CD4-positive, alpha-beta T cell (primary cell): ENCODE results near the gene ZNF679. TPM values are rescaled to one million over a fixed set of nuclear protein-coding genes. Genes with fewer than 3 reads are reported as not detected.
"Not testable (repeated sequence)": the region's sequence is repeated elsewhere in the genome, so short reads cannot be mapped to it uniquely, and the experiment has no call there.

ENCODE experiments used
- ATAC-seq: fragments of 200-7000 bp; cut with Tn5 transposase; one replicate; pipeline ENCODE4 v1.10.0; 2022; ENCODE audit warnings: mild to moderate bottlenecking; ENCODE audit not compliant: poor library complexity
- CTCF ChIA-PET: fragments of 350-600 bp; sonication (Branson Sonifier 250); formaldehyde crosslinking; loops from one replicate; lab custom pipeline; 2021; ENCODE audit warnings: antibody characterized with exemption, inconsistent platforms; lab: Charles Lee
- POLR2A ChIA-PET: fragments of 350-600 bp; sonication (Branson Sonifier 250); formaldehyde crosslinking; loops from one replicate; lab custom pipeline; 2021; ENCODE audit warnings: antibody characterized with exemption, inconsistent platforms; lab: Charles Lee
- DNase-seq, 14 experiments: peaks; one replicate each; pipeline ENCODE4 v3.0.0-alpha.2; 2013 to 2020; ENCODE audit warnings: mixed read lengths in 2 of 14
- H3K27ac ChIP-seq, 2 donors: one replicate each; pipeline versions ENCODE4 v1.5.1 to v1.7.0; 2013; ENCODE audit warnings: low read length in 2 of 2, low read depth in 1 of 2, mild to moderate bottlenecking in 1 of 2
- H3K27me3 ChIP-seq, 2 experiments: 1 replicate in 1 of 2; 2 replicates in 1 of 2; pipeline versions ENCODE4 v1.6.1 to v1.7.0; 2013; ENCODE audit warnings: low read length in 2 of 2, control low read depth in 1 of 2, mild to moderate bottlenecking in 1 of 2, moderate library complexity in 1 of 2; ENCODE audit not compliant: insufficient read depth in 2 of 2, control insufficient read depth in 1 of 2
- H3K36me3 ChIP-seq: one replicate; pipeline ENCODE4 v1.6.1; 2013; ENCODE audit warnings: low read length, control low read depth; ENCODE audit not compliant: insufficient read depth
- H3K4me1 ChIP-seq: one replicate; pipeline ENCODE4 v1.6.1; 2013; ENCODE audit warnings: low read length, control low read depth; ENCODE audit not compliant: insufficient read depth
- H3K4me3 ChIP-seq: one replicate; pipeline ENCODE4 v1.5.1; 2013; ENCODE audit warnings: mild to moderate bottlenecking, low read length, moderate library complexity
- H3K9me3 ChIP-seq, 2 experiments: 1 replicate in 1 of 2; 2 replicates in 1 of 2; pipeline versions ENCODE4 v1.6.1 to v1.7.0; 2013; ENCODE audit warnings: low read length in 2 of 2, mild to moderate bottlenecking in 2 of 2, control low read depth in 1 of 2, moderate library complexity in 1 of 2; ENCODE audit not compliant: control insufficient read depth in 1 of 2, insufficient read depth in 1 of 2
- H3K27ac Mint-ChIP-seq: one replicate; pipeline ENCODE4 v1.8.0; 2020; ENCODE audit warnings: mixed read lengths
- H3K27me3 Mint-ChIP-seq: one replicate; pipeline ENCODE4 v1.8.0; 2021; ENCODE audit warnings: mixed read lengths
- H3K36me3 Mint-ChIP-seq: one replicate; pipeline ENCODE4 v1.8.0; 2021; ENCODE audit warnings: low read depth, mixed read lengths
- H3K4me1 Mint-ChIP-seq: one replicate; pipeline ENCODE4 v1.8.0; 2021; ENCODE audit warnings: low read depth, mixed read lengths
- H3K4me3 Mint-ChIP-seq: one replicate; pipeline ENCODE4 v1.8.0; 2020; ENCODE audit warnings: mild to moderate bottlenecking, mixed read lengths
- H3K9me3 Mint-ChIP-seq: one replicate; pipeline ENCODE4 v1.8.0; 2020; ENCODE audit warnings: mixed read lengths
- intact Hi-C, 2 experiments: fragments of 100-400 bp; cut with DNase I in 1 of 2; cut with micrococcal nuclease in 1 of 2; formaldehyde crosslinking; loops; one replicate each; pipeline versions ENCODE4 v1.15.1 to v1.9.0; 2023 to 2025; cut with DNase I, micrococcal nuclease
- total RNA-seq, 174 experiments: library from RNA in 2 of 174; stranded (reverse) in 2 of 174; gene quantifications; one replicate each; pipeline ENCODE4 v1.2.3 and lab custom pipeline; 2021 to 2026
- TF ChIP-seq, protein P1 (sequence below): fragments of 200-600 bp; IDR thresholded peaks from one replicate; pipeline ENCODE4 v1.8.0; 2022; ENCODE audit warnings: antibody characterized with exemption, mild to moderate bottlenecking

The ZNF679 gene
- total RNA-seq, 2 experiments from 2014 or later = not detected

DNA sequence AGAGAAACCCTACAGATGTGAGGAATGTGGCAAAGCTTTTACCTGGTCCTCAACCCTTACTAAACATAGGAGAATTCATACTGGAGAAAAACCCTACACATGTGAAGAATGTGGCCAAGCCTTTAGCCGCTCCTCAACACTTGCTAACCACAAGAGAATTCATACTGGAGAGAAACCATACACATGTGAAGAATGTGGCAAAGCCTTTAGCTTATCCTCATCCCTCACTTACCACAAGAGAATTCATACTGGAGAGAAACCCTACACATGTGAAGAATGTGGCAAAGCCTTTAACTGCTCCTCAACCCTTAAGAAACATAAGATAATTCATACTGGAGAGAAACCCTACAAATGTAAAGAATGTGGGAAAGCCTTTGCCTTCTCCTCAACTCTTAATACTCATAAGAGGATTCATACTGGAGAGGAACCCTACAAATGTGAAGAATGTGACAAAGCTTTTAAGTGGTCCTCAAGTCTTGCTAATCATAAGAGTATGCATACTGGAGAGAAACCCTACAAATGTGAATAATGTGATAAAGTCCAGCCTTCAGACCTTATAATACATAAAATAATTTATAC lies 38.2 kb downstream of the ZNF679 start:
- CTCF ChIA-PET = no interaction called here

DNA sequence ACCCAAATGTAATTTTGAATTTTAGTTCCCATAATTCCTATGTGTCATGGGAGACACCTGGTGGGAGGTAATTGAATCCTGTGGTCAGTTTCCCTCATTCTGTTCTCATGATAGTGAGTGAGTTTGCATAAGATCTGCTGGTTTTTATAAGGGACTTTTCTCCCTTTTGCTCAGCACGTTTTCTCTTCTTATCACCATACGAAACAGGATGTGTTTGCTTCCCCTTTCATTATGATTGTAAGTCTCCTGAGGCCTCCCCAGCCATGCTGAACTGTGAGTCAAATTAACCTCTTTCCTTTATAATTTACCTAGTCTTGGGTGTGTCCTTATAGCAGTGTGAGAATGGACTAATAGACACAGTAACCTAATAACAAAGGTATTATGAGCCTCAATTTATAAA lies 49.4 kb downstream of the ZNF679 start:
- Histone ChIP-seq H3K9me3 (peaks cover 0 to 8% of the 10 kb centered on the region in 2 experiments), H3K36me3 (no peaks in the 10 kb centered on the region), H3K4me1 (no peaks in the 10 kb centered on the region), H3K4me3 (no peak overlapping the region), H3K27ac (no peak overlapping the region), H3K27me3 (no peaks in the 10 kb centered on the region)
- Mint-ChIP-seq H3K9me3 (peaks cover 12% of the 10 kb centered on the region), H3K4me1 (no peaks in the 10 kb centered on the region), H3K4me3 (no peak overlapping the region), H3K36me3 (no peaks in the 10 kb centered on the region), H3K27ac (no peak overlapping the region), H3K27me3 (no peaks in the 10 kb centered on the region)
- no peak for DNase-seq
- ChIA-PET CTCF (no interaction called here), POLR2A (no interaction called here)
- intact Hi-C loops = no loop called here
- TF ChIP-seq, protein P1, sequence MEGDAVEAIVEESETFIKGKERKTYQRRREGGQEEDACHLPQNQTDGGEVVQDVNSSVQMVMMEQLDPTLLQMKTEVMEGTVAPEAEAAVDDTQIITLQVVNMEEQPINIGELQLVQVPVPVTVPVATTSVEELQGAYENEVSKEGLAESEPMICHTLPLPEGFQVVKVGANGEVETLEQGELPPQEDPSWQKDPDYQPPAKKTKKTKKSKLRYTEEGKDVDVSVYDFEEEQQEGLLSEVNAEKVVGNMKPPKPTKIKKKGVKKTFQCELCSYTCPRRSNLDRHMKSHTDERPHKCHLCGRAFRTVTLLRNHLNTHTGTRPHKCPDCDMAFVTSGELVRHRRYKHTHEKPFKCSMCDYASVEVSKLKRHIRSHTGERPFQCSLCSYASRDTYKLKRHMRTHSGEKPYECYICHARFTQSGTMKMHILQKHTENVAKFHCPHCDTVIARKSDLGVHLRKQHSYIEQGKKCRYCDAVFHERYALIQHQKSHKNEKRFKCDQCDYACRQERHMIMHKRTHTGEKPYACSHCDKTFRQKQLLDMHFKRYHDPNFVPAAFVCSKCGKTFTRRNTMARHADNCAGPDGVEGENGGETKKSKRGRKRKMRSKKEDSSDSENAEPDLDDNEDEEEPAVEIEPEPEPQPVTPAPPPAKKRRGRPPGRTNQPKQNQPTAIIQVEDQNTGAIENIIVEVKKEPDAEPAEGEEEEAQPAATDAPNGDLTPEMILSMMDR = no peak
- no peak for ATAC-seq

More for the DNA sequence above, 38.2 kb downstream of the ZNF679 start:
- Histone ChIP-seq H3K9me3 (peaks cover 11 to 49% of the 10 kb centered on the region in 2 experiments), H3K4me3 (no peak overlapping the region), H3K27me3 (no peaks in the 10 kb centered on the region), H3K27ac (no peak overlapping the region), H3K4me1 (no peaks in the 10 kb centered on the region), H3K36me3 (no peaks in the 10 kb centered on the region)
- DNase-seq (no peak), ATAC-seq (no peak)
- POLR2A ChIA-PET = no interaction called here
- Mint-ChIP-seq H3K4me3 (no peak overlapping the region), H3K4me1 (no peaks in the 10 kb centered on the region), H3K27me3 (no peaks in the 10 kb centered on the region), H3K36me3 (peaks cover 18% of the 10 kb centered on the region), H3K9me3 (peaks cover 24% of the 10 kb centered on the region), H3K27ac (no peak overlapping the region)
- TF ChIP-seq, protein P1 = no peak
- intact Hi-C loops = no loop called here

DNA sequence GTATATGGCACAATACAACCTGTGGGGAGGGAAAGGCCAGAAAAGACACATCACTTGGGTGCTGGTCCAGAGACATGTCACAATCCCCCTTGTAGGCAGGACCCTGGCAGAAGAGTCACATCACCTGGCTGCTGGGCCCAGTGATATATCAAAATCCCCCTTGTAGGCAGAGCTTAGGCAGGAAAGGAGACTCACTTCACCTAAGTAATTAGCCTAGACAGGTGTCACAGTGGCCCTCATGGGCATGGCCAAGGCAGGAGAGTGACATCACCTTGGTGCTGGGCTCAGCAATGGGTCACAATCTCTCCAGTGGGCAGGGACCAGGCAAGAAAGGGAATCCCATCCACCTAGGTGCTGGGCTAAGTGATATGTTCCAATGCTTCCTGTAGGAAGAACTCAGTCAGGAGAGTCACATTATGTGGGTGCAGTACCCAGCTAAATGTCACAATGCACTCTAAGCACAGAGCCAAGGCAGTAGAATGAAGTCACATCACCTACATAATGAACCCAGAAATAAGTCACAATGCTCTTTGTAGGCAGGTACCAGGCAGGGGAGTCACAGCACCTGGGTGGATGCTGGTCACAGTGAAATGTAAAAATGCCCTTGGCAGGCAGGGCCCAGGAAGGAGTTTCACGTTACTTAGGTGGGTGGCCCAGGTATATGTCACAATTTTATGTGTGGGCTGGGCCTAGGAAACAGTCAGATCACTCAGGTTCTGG lies 66.6 kb downstream of the ZNF679 start:
- DNase-seq (no peak), ATAC-seq (no peak)
- no peaks in the 10 kb centered on the region for H3K4me1 ChIP-seq
- TF ChIP-seq, protein P1 = no peak
- no peaks in the 10 kb centered on the region for H3K9me3 ChIP-seq
- Mint-ChIP-seq H3K36me3 (no peaks in the 10 kb centered on the region), H3K9me3 (peaks cover 2% of the 10 kb centered on the region), H3K4me3 (no peak overlapping the region), H3K27ac (no peak overlapping the region), H3K27me3 (no peaks in the 10 kb centered on the region), H3K4me1 (no peaks in the 10 kb centered on the region)
- H3K4me3 ChIP-seq = no peak overlapping the region
- no peaks in the 10 kb centered on the region for H3K27me3 ChIP-seq
- intact Hi-C loops = no loop called here
- ChIA-PET POLR2A (no interaction called here), CTCF (no interaction called here)
- no peak overlapping the region for H3K27ac ChIP-seq
- no peaks in the 10 kb centered on the region for H3K36me3 ChIP-seq

DNA sequence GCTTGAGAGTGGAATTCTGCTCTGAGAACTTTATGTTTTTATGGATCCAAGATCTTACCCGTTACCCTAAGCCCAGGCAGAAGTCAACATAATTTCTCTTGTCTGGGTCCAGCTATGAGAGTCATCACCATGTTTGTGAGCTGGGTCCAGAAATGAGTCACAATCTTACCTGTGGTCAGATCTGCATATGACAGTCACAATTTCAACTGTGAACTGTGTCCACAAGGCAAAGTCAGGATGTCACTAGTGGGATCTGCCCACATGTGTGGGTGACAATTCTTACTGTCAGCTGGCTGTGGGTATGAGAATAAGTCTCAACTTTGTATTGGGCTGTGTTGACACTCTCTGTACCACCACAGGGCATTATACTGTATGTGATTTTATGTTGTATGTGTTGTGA lies 69.1 kb downstream of the ZNF679 start:
- H3K36me3 Mint-ChIP-seq, ATAC-seq, H3K4me1 ChIP-seq, H3K9me3 Mint-ChIP-seq, POLR2A ChIA-PET, CTCF ChIA-PET, intact Hi-C loops, H3K36me3 ChIP-seq, H3K27ac Mint-ChIP-seq, H3K27me3 ChIP-seq, H3K4me3 ChIP-seq, H3K27me3 Mint-ChIP-seq, H3K4me1 Mint-ChIP-seq, DNase-seq, H3K4me3 Mint-ChIP-seq, H3K9me3 ChIP-seq, H3K27ac ChIP-seq: not testable (repeated sequence)
